H1 (cell line): ENCODE measurements around the gene UBE2E2. TPM values are rescaled to one million over a fixed set of nuclear protein-coding genes. Genes with fewer than 3 reads are reported as not detected.

Source experiments
- CTCF ChIA-PET: fragments of 300-600 bp; sonication (Branson Sonifier 250); formaldehyde crosslinking; loops from one replicate; lab custom pipeline; 2021; ENCODE audit not compliant: partially characterized antibody; lab: Charles Lee
- POLR2A ChIA-PET: fragments of 300-600 bp; sonication (Branson Sonifier 250); formaldehyde crosslinking; loops from one replicate; lab custom pipeline; 2021; ENCODE audit warnings: inconsistent platforms; ENCODE audit not compliant: partially characterized antibody; lab: Charles Lee
- DNase-seq, 2 experiments: peaks; one replicate each; pipeline versions ENCODE4 v3.0.0 to v3.0.0-alpha.2; 2010 to 2022; ENCODE audit warnings: low spot score in 2 of 2, low read depth in 1 of 2, mixed read lengths in 1 of 2
- FAIRE-seq: peaks from 2 replicates; lab custom pipeline; 2011; peaks lifted over from hg19 to GRCh38; lab: Jason Lieb, UNC
- H2AFZ ChIP-seq: 2 replicates; pipeline ENCODE4 v1.8.1; 2012; ENCODE audit warnings: low read length, inconsistent platforms
- H2AK5ac ChIP-seq: 2 replicates; pipeline ENCODE4 v1.6.1; 2013; ENCODE audit warnings: low read depth, low read length
- H2BK120ac ChIP-seq: replicated peaks from 2 replicates; pipeline ENCODE3; 2013; ENCODE audit warnings: low read depth, low read length, inconsistent platforms
- H2BK12ac ChIP-seq: 2 replicates; pipeline ENCODE4 v1.6.1; 2013; ENCODE audit warnings: low read depth, low read length
- H2BK15ac ChIP-seq: 2 replicates; pipeline ENCODE4 v1.6.1; 2013; ENCODE audit warnings: low read length
- H2BK20ac ChIP-seq: 2 replicates; pipeline ENCODE4 v1.6.1; 2013; ENCODE audit warnings: low read length
- H2BK5ac ChIP-seq: 2 replicates; pipeline ENCODE4 v1.6.1; 2013; ENCODE audit warnings: low read depth, low read length
- H3K14ac ChIP-seq: 2 replicates; pipeline ENCODE4 v1.6.1; 2013; ENCODE audit warnings: inconsistent platforms; ENCODE audit not compliant: insufficient read length
- H3K18ac ChIP-seq: 2 replicates; pipeline ENCODE4 v1.6.1; 2013; ENCODE audit warnings: low read length; ENCODE audit errors: extremely low read depth
- H3K23ac ChIP-seq: 2 replicates; pipeline ENCODE4 v1.6.1; 2013; ENCODE audit warnings: inconsistent platforms; ENCODE audit not compliant: insufficient read length
- H3K23me2 ChIP-seq: 2 replicates; pipeline ENCODE4 v1.6.1; 2013; ENCODE audit warnings: low read depth, low read length
- H3K27ac ChIP-seq: 2 replicates; pipeline ENCODE4 v1.6.1; 2011; ENCODE audit warnings: low read depth, low read length, inconsistent platforms
- H3K27me3 ChIP-seq, 4 experiments: replicated peaks in 1 of 4; 1 replicate in 1 of 4; 2 replicates in 3 of 4; pipeline versions ENCODE4 v1.6.1 to v1.8.1; 2011 to 2013; ENCODE audit warnings: low read length in 3 of 4, mild to moderate bottlenecking in 3 of 4, inconsistent platforms in 2 of 4, mixed read lengths in 2 of 4, moderate library complexity in 1 of 4; ENCODE audit not compliant: control insufficient read depth in 3 of 4, insufficient read depth in 3 of 4; ENCODE audit errors: extremely low read depth in 1 of 4
- H3K36me3 ChIP-seq, 4 experiments: 2 replicates each; pipeline versions ENCODE4 v1.6.1 to v1.8.1; 2011 to 2013; ENCODE audit warnings: mild to moderate bottlenecking in 4 of 4, low read length in 3 of 4, moderate library complexity in 2 of 4, control low read depth in 1 of 4, inconsistent platforms in 1 of 4; ENCODE audit not compliant: insufficient read depth in 4 of 4, control insufficient read depth in 2 of 4
- H3K4ac ChIP-seq: replicated peaks from 2 replicates; pipeline ENCODE3; 2013; ENCODE audit warnings: low read length, low read depth, mixed read lengths, inconsistent platforms; ENCODE audit not compliant: insufficient read length
- H3K4me1 ChIP-seq, 4 experiments: replicated peaks in 1 of 4; 1 replicate in 1 of 4; 2 replicates in 3 of 4; pipeline versions ENCODE4 v1.6.1 to v1.8.1; 2011 to 2013; ENCODE audit warnings: low read length in 3 of 4, inconsistent platforms in 2 of 4, mixed read lengths in 1 of 4; ENCODE audit not compliant: insufficient read depth in 4 of 4, control insufficient read depth in 3 of 4
- H3K4me2 ChIP-seq, 2 experiments: 2 replicates each; pipeline versions ENCODE4 v1.6.1 to v1.8.1; 2011 to 2013; ENCODE audit warnings: low read depth in 2 of 2, low read length in 2 of 2, control low read depth in 1 of 2, inconsistent platforms in 1 of 2, mild to moderate bottlenecking in 1 of 2; ENCODE audit not compliant: insufficient read depth in 1 of 2
- H3K4me3 ChIP-seq, 4 experiments: fragments of 200-600, 300-600 bp in 1 of 4; sonication (generic), shearing (Covaris generic), sonication (Bioruptor Twin) in 1 of 4; 2 replicates each; pipeline versions ENCODE4 v1.5.1 to v1.8.1; 2011 to 2016; ENCODE audit warnings: low read length in 4 of 4, low read depth in 3 of 4, control low read depth in 2 of 4, inconsistent platforms in 2 of 4, mild to moderate bottlenecking in 2 of 4, mixed read lengths in 1 of 4, moderate library complexity in 1 of 4; ENCODE audit not compliant: insufficient read depth in 2 of 4; ENCODE audit errors: extremely low read depth in 1 of 4
- H3K56ac ChIP-seq: replicated peaks from 2 replicates; pipeline ENCODE3; 2013; ENCODE audit warnings: low read depth, mild to moderate bottlenecking, mixed read lengths, low read length, inconsistent platforms; ENCODE audit not compliant: insufficient read length
- H3K79me1 ChIP-seq: 2 replicates; pipeline ENCODE4 v1.6.1; 2013; ENCODE audit warnings: low read depth, low read length, control low read depth
- H3K79me2 ChIP-seq, 2 experiments: 2 replicates each; pipeline versions ENCODE4 v1.6.1 to v1.8.1; 2012 to 2013; ENCODE audit warnings: low read length in 2 of 2, mild to moderate bottlenecking in 2 of 2, inconsistent platforms in 1 of 2; ENCODE audit not compliant: insufficient read depth in 2 of 2, control insufficient read depth in 1 of 2
- H3K9ac ChIP-seq, 4 experiments: replicated peaks in 1 of 4; 1 replicate in 1 of 4; 2 replicates in 3 of 4; pipeline versions ENCODE4 v1.6.1 to v1.8.1; 2011 to 2013; ENCODE audit warnings: low read depth in 3 of 4, low read length in 3 of 4, control low read depth in 2 of 4, mild to moderate bottlenecking in 2 of 4, moderate library complexity in 2 of 4, inconsistent platforms in 1 of 4; ENCODE audit errors: extremely low read depth in 1 of 4
- H3K9me3 ChIP-seq, 2 experiments: 2 replicates each; pipeline versions ENCODE4 v1.6.1 to v1.8.1; 2012 to 2013; ENCODE audit warnings: mild to moderate bottlenecking in 2 of 2, moderate library complexity in 2 of 2, control low read depth in 1 of 2, inconsistent platforms in 1 of 2, low read depth in 1 of 2, low read length in 1 of 2, mixed read lengths in 1 of 2; ENCODE audit not compliant: insufficient read depth in 2 of 2
- H4K20me1 ChIP-seq, 2 experiments: replicated peaks in 1 of 2; 2 replicates each; pipeline versions ENCODE3 to v1.8.1; 2011 to 2013; ENCODE audit warnings: inconsistent platforms in 2 of 2, low read length in 2 of 2, mild to moderate bottlenecking in 1 of 2; ENCODE audit not compliant: insufficient read depth in 2 of 2, control insufficient read depth in 1 of 2
- H4K5ac ChIP-seq: 2 replicates; pipeline ENCODE4 v1.6.1; 2013; ENCODE audit warnings: low read length, low read depth, mixed read lengths, inconsistent platforms; ENCODE audit not compliant: insufficient read length
- H4K8ac ChIP-seq: 2 replicates; pipeline ENCODE4 v1.8.0; 2013; ENCODE audit warnings: mild to moderate bottlenecking, moderate library complexity, low read length, inconsistent platforms; ENCODE audit not compliant: insufficient read depth; ENCODE audit errors: extremely low read depth
- H4K91ac ChIP-seq: replicated peaks from 2 replicates; pipeline ENCODE3; 2013; ENCODE audit warnings: low read length, mixed read lengths, inconsistent platforms; ENCODE audit not compliant: insufficient read length
- BRCA1 ChIP-seq: IDR thresholded peaks from 2 replicates; pipeline ENCODE4 v1.6.1; 2012; ENCODE audit warnings: low read depth, low read length, improper control_type of control experiment
- CBX5 ChIP-seq: fragments of 300-800, 300-1000 bp; sonication (generic); IDR thresholded peaks from 2 replicates; pipeline ENCODE4 v1.7.1; 2016; ENCODE audit warnings: antibody characterized with exemption, low read length, low read depth
- RFX5 ChIP-seq: IDR thresholded peaks from 2 replicates; pipeline ENCODE4 v1.6.1; 2011; ENCODE audit warnings: low read depth, low read length, improper control_type of control experiment, borderline replicate concordance
- SUZ12 ChIP-seq: fragments of 200-600 bp; sonication (generic); IDR thresholded peaks from 2 replicates; pipeline ENCODE4 v1.6.1; 2012; ENCODE audit warnings: mild to moderate bottlenecking, inconsistent platforms, low read length, moderate library complexity, mixed read lengths
- WGBS, 2 experiments: shearing (Covaris generic) in 1 of 2; methylation state at CpG; one replicate each; pipeline versions ENCODE4 v1.1.6 to v1.1.7; 2013 to 2015; ENCODE audit warnings: low lambda C conversion rate in 2 of 2, mixed read lengths in 2 of 2, inconsistent platforms in 1 of 2, low coverage in 1 of 2, missing lambda C conversion rate in 1 of 2; ENCODE audit not compliant: insufficient replicate concordance in 2 of 2, insufficient coverage in 1 of 2, insufficient read length in 1 of 2; ENCODE audit errors: extremely low coverage in 1 of 2, missing lambda C conversion rate in 1 of 2; 5-methylcytosine and 5-hydroxymethylcytosine counted together
- polyA plus RNA-seq, 7 experiments: library from polyadenylated mRNA; depleted of rRNA in 3 of 7; stranded (reverse) in 5 of 7; unstranded in 2 of 7; fragments of >200 nt in 5 of 7; fragments of 200-250 nt in 2 of 7; gene quantifications; 1 replicate in 5 of 7; 2 replicates in 1 of 7; 4 replicates in 1 of 7; pipeline versions ENCODE4 v1.2.1 to v1.2.3, GENCODE V29; 2011 to 2013; ENCODE audit warnings: missing spikeins in 2 of 7, mixed read lengths in 2 of 7
- total RNA-seq: library from RNA; stranded (reverse); fragmentation: NEBNext Ultra II Directional; extraction: Animal tissue kit (Norgen Biotek cat#: 25700); gene quantifications from 2 replicates; pipeline ENCODE4 v1.2.1, GENCODE V29; 2021

The UBE2E2 gene
- total and polyA plus RNA-seq, 2 of the 8 experiments (the other 6 are each of a cell fraction or from before 2014, with no cell fraction given) = 57.6 to 70.6 TPM

DNA sequence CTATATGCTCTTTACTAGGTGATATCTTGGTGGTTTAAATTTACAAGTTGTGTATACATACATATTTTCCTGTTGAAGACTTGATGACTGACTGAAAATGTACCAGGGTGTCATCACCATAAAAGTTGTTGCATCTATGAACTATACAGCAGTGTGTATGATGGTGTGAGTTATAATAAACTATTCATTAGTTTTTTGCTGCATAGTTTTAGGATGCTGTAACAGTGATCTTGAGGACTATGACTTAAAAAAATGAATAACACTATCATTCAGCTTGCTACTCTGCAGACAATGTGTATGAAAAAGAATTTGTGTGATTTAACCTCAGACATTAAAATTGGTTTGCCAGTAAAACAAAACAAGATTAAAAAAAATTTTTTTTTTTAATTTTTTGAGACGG is 49.0 kb downstream of the UBE2E2 start:
- Histone ChIP-seq H4K20me1 (no peaks in the 10 kb centered on the region), H2AK5ac (no peak overlapping the region), H3K18ac (no peak overlapping the region), H3K27ac (no peak overlapping the region), H3K79me2 (peaks cover 0 to 50% of the 10 kb centered on the region in 2 experiments; a peak in 2 of 4 replicates), H3K36me3 (no peaks in the 10 kb centered on the region), H3K4ac (no peak overlapping the region), H4K8ac (no peak overlapping the region), H3K14ac (no peak overlapping the region), H3K79me1 (no peaks in the 10 kb centered on the region; the same call in 1 of the 2 replicates), H2BK5ac (no peak overlapping the region), H3K23ac (no peak overlapping the region), H3K4me3 (no peak overlapping the region), H3K9ac (no peak overlapping the region), H3K56ac (no peak overlapping the region), H2BK120ac (no peak overlapping the region), H3K27me3 (no peaks in the 10 kb centered on the region), H2AFZ (no peak overlapping the region), H2BK12ac (no peak overlapping the region), H2BK20ac (no peak overlapping the region), H2BK15ac (no peak overlapping the region), H3K9me3 (no peaks in the 10 kb centered on the region), H3K4me1 (peaks cover 0 to 3% (median 0%) of the 10 kb centered on the region in 4 experiments; a peak in 1 of 7 replicates), H3K23me2 (no peaks in the 10 kb centered on the region; the same call in 1 of the 2 replicates), H3K4me2 (no peak overlapping the region), H4K5ac (no peak overlapping the region), H4K91ac (no peak overlapping the region)
- DNase-seq = no peak
- ChIA-PET CTCF (interaction anchor here (1.5 kb wide), 1 partner anchor 12 kb away, joined by 3 read pairs; no protein-coding TSS in a partner anchor), POLR2A (no interaction called here)
- no peak for FAIRE-seq
- WGBS, 2 experiments = 85% methylated on average over 1 of the region's 1 CpG; no CpG with 5 or more reads in 1 of the 2 experiments
- TF ChIP-seq CBX5 (no peak), BRCA1 (no peak), RFX5 (no peak), SUZ12 (no peak)
